C4-2B (cell line): ENCODE results near the gene CLDN8.

Experiments used
- H3K27ac ChIP-seq: fragments of 450-650 bp; 2 replicates; pipeline ENCODE4 v1.5.1; 2017
- CTCF ChIP-seq: fragments of 450-650 bp; conservative IDR thresholded peaks from 2 replicates; pipeline ENCODE4 v1.5.1; 2017; ENCODE audit warnings: mild to moderate bottlenecking
- ZFX ChIP-seq: fragments of 450-650 bp; IDR thresholded peaks from 2 replicates; pipeline ENCODE4 v1.6.1; 2017

Gene CLDN8

GRCh38 chr21:30186242-30186641 is 29.7 kb downstream of the CLDN8 start:
- TF ChIP-seq ZFX, result no peak
- TF ChIP-seq CTCF, result no peak

GRCh38 chr21:30168086-30168485 is 47.8 kb downstream of the CLDN8 start:
- no peak overlapping the region for H3K27ac ChIP-seq
- TF ChIP-seq ZFX (no peak), CTCF (no peak)

More at GRCh38 chr21:30186242-30186641, 29.7 kb downstream of the CLDN8 start:
- no peak overlapping the region for H3K27ac ChIP-seq

- TF ChIP-seq CTCF (no peak), ZFX (no peak)
- no peak within 1 kb of the TSS for H3K27ac ChIP-seq
Observed at GRCh38 chr21:30166705-30167104, 49.2 kb downstream of the CLDN8 start, which contains the start of gene CLDN17. CLDN17 (minus strand) TSS chr21:30166805; CDS start chr21:30166617, 188 bp downstream.

- TF ChIP-seq ZFX (no peak), CTCF (no peak)
- H3K27ac ChIP-seq, result no peak overlapping the region
Observed at GRCh38 chr21:30166171-30166570, 49.7 kb downstream of the CLDN8 start.

- TF ChIP-seq ZFX (no peak), CTCF (no peak)
Observed at GRCh38 chr21:30164796-30165195, 51.1 kb downstream of the CLDN8 start.

More at GRCh38 chr21:30164796-30165195, 51.1 kb downstream of the CLDN8 start:
- H3K27ac ChIP-seq, result no peak overlapping the region
